GM06990 (cell line): ENCODE results near the gene FAM107B.

Experiments
- DNase-seq: peaks from one replicate; pipeline ENCODE4 v3.0.0-alpha.2; 2011; ENCODE audit not compliant: insufficient read length; ENCODE audit errors: extremely low read depth
- H3K27me3 ChIP-seq: replicated peaks from 2 replicates; pipeline ENCODE4 v1.6.0; 2011; ENCODE audit warnings: low read length; ENCODE audit not compliant: control insufficient read depth, insufficient read depth
- H3K36me3 ChIP-seq: 2 replicates; pipeline ENCODE4 v1.5.1; 2011; ENCODE audit warnings: low read length; ENCODE audit not compliant: control insufficient read depth, insufficient read depth
- H3K4me3 ChIP-seq: replicated peaks from 2 replicates; pipeline ENCODE4 v1.5.1; 2011; ENCODE audit warnings: low read depth, mild to moderate bottlenecking, control low read depth, low read length
- TF ChIP-seq, protein P1 (sequence below): IDR thresholded peaks from 2 replicates; pipeline ENCODE4 v1.5.1; 2011; ENCODE audit warnings: low read length, control low read depth, mild to moderate bottlenecking, inconsistent platforms; ENCODE audit not compliant: insufficient read depth, poor library complexity, severe bottlenecking

FAM107B gene

DNA sequence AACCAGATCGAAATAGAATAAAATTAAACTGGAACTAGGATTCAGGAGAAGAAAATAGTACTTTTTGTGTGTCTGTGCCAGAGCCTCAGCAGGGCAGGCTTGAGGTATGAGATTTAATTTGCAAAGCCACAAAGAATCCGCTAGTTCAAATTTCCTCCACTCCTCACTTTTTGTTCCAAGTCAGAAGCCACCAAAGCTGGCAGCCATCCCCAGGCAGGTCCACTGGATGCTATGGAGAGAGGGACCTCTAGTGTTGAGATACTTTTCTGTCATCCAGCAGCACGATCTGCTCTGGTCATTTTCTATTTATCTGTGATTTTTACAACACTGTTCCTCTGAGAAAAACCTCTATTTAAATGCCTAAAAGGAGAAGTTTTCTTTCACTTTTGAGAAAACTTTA lies 296.1 kb downstream of the FAM107B start:
- DNase-seq, result no peak
- H3K27me3 ChIP-seq, result peaks cover 1% of the 10 kb centered on the region; the same call in 1 of the 2 replicates
- H3K36me3 ChIP-seq, result no peaks in the 10 kb centered on the region
- H3K4me3 ChIP-seq, result no peak overlapping the region
- TF ChIP-seq, protein P1, sequence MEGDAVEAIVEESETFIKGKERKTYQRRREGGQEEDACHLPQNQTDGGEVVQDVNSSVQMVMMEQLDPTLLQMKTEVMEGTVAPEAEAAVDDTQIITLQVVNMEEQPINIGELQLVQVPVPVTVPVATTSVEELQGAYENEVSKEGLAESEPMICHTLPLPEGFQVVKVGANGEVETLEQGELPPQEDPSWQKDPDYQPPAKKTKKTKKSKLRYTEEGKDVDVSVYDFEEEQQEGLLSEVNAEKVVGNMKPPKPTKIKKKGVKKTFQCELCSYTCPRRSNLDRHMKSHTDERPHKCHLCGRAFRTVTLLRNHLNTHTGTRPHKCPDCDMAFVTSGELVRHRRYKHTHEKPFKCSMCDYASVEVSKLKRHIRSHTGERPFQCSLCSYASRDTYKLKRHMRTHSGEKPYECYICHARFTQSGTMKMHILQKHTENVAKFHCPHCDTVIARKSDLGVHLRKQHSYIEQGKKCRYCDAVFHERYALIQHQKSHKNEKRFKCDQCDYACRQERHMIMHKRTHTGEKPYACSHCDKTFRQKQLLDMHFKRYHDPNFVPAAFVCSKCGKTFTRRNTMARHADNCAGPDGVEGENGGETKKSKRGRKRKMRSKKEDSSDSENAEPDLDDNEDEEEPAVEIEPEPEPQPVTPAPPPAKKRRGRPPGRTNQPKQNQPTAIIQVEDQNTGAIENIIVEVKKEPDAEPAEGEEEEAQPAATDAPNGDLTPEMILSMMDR, result peak; percentile 41

DNA sequence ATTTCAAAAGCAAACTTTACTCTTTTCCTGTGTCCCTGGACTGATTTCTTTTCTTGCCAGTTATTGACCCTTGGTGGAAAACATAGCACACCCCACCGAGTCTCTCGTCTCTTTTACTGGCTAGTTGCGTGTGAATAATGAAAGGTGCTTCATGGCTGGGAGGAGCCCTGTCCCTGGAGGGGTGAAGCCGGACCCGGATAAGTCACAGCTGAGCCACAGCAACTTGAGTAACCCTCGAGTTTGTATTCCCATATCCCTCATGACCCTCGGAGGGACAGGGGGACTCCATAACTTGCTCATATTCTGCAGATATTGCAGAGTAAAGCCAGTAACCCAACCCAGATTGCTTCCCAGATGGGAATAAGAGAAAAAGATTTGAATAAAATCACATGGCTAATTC lies 296.5 kb downstream of the FAM107B start:
- Histone ChIP-seq H3K4me3 (no peak overlapping the region), H3K27me3 (peaks cover 1% of the 10 kb centered on the region; the same call in 1 of the 2 replicates), H3K36me3 (no peaks in the 10 kb centered on the region)
- no peak for DNase-seq
- TF ChIP-seq, protein P1, result no peak

DNA sequence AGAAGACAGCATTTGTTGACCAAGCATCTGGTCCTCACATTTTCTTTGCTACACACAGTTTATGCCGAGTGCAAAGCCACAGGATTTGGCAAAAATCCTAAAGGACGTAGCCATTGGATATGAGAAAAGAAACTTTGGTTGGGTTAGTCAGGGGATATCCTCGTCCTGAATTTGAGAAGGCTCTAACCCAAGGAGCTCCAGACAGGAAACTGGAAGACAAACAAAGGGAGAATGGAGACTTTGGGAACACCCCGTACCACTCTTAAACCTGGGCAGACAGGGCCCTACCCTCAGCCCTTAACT lies 297.3 kb downstream of the FAM107B start:
- Histone ChIP-seq H3K36me3 (no peaks in the 10 kb centered on the region), H3K4me3 (no peak overlapping the region), H3K27me3 (peaks cover 1% of the 10 kb centered on the region; the same call in 1 of the 2 replicates)
- no peak for DNase-seq
- TF ChIP-seq, protein P1, result no peak

DNA sequence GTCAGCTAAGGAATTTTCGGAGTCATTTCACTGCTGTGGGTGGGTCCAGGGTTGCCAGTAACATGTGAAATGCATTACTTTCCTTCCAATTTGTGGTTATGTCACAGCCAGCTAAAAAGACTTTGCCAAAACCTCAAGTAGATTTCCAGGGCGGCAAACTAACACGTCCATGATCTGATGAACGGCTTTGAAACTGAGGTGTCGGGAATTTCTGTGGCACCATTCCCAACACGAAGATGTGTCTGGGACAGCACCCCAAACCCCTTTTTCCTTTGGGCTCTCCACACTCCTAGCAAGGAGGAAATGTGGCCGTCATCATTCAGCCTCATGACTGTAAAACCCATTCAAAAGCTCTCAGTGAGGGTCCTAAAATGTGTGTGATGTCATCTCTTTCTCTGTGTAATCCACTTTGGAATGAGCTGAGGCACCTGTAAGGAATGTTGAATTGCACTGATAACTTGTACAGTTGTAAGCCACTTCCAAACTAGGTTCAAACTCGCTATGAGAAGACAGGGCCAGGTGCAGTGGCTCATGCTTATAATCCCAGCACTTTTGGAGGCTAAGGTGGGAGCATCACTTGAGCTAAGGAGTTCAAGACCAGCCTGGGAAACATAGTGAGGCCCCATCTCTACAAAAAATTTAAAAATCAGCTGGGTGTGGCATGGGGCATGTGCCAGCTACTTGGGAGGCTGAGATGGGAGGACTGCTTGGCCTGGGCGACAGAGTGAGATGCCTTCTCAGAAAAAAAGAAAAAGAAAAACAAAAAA lies 297.9 kb downstream of the FAM107B start:
- Histone ChIP-seq H3K36me3 (no peaks in the 10 kb centered on the region), H3K27me3 (peaks cover 1% of the 10 kb centered on the region), H3K4me3 (no peak overlapping the region)
- TF ChIP-seq, protein P1, result no peak
- no peak for DNase-seq

DNA sequence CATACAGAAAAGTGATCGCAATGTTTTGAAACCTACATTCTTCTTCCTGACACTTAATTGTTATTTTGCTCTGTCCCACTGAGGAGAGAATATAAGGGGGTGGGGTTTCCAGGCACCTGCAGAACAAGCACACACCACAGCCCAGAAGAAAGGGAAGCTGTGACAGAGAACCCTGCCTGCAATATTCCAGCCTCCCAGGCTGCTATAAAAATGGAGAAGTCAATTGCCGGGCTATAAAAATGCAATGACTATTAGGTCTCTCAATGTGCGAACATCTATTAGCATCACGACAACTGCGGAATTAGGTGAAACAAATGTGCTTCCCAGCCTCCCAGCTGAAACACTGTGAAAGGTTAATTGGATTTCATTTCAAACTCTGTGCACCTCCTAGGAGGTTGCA lies 298.7 kb downstream of the FAM107B start:
- Histone ChIP-seq H3K27me3 (peaks cover 1% of the 10 kb centered on the region), H3K36me3 (no peaks in the 10 kb centered on the region), H3K4me3 (no peak overlapping the region)
- DNase-seq, result no peak
- TF ChIP-seq, protein P1, result no peak

DNA sequence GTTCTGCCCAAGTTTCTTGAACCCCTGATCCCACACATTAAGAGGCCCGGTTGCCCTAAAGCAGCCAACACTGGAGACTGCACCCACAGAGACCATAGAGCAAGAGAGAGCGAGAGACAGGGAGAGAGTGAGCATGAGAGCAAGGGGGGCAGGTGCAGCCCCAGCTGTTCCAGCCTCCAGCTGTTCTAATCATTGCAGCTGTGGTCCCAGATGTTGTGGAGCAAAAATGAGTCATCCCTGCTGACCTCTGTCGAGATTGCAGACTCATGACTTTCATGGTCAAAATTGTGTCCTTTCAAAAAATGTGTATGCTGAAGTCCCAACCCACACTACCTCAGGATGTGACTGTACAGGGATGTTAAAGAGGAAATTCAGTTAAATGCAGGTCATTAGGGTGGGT lies 300.0 kb downstream of the FAM107B start:
- DNase-seq, result no peak
- Histone ChIP-seq H3K4me3 (no peak overlapping the region), H3K27me3 (peaks cover 1% of the 10 kb centered on the region), H3K36me3 (no peaks in the 10 kb centered on the region)
- TF ChIP-seq, protein P1, result no peak
